Measurements from ENCODE around the gene TMEM121. TPM values are rescaled to one million over a fixed set of nuclear protein-coding genes. Genes with fewer than 3 reads are reported as not detected.

TMEM121 gene
- total RNA-seq, 1 donor from 2014 or later = 2.1 TPM

GRCh38 chr14:105527381-105527825 is 1.0 kb downstream of the TMEM121 start:
- no peak for DNase-seq (ENCODE audit: low spot score)

- peak; percentile 94 for DNase-seq (ENCODE audit: low spot score)
Observed at GRCh38 chr14:105527826-105528585, 1.6 kb downstream of the TMEM121 start.

GRCh38 chr14:105528586-105529318 is 2.4 kb downstream of the TMEM121 start:
- no peak for DNase-seq (ENCODE audit: low spot score)

- DNase-seq (ENCODE audit: low spot score) = no peak
Observed at GRCh38 chr14:105529319-105529568, 2.9 kb downstream of the TMEM121 start.

- DNase-seq (ENCODE audit: low spot score) = no peak
Observed at GRCh38 chr14:105529569-105530284, 3.3 kb downstream of the TMEM121 start.

GRCh38 chr14:105530285-105531087 is 4.1 kb downstream of the TMEM121 start:
- DNase-seq (ENCODE audit: low spot score) = no peak

- peak; percentile 82 for DNase-seq (ENCODE audit: low spot score)
Observed at GRCh38 chr14:105531088-105531893, 4.9 kb downstream of the TMEM121 start.

GRCh38 chr14:105531894-105532623 is 5.7 kb downstream of the TMEM121 start:
- DNase-seq (ENCODE audit: low spot score) = no peak

- DNase-seq (ENCODE audit: low spot score) = no peak
Observed at GRCh38 chr14:105532735-105533141, 6.4 kb downstream of the TMEM121 start.

GRCh38 chr14:105533391-105533790 is 7.0 kb downstream of the TMEM121 start:
- DNase-seq (ENCODE audit: low spot score) = no peak

GRCh38 chr14:105533811-105534498 is 7.6 kb downstream of the TMEM121 start:
- no peak for DNase-seq (ENCODE audit: low spot score)

- DNase-seq (ENCODE audit: low spot score) = no peak
Observed at GRCh38 chr14:105534586-105534985, 8.2 kb downstream of the TMEM121 start.

- no peak for DNase-seq (ENCODE audit: low spot score)
Observed at GRCh38 chr14:105536051-105536450, 9.7 kb downstream of the TMEM121 start.

- no peak for DNase-seq (ENCODE audit: low spot score)
Observed at GRCh38 chr14:105536691-105537579, 10.6 kb downstream of the TMEM121 start.

GRCh38 chr14:105537580-105538474 is 11.4 kb downstream of the TMEM121 start:
- no peak for DNase-seq (ENCODE audit: low spot score)

- DNase-seq (ENCODE audit: low spot score) = no peak
Observed at GRCh38 chr14:105538481-105539049, 12.2 kb downstream of the TMEM121 start.

- DNase-seq (ENCODE audit: low spot score) = no peak
Observed at GRCh38 chr14:105540811-105541210, 14.4 kb downstream of the TMEM121 start.
